Stimulated activated effector memory CD8-positive, alpha-beta T cell treated with anti-CD3 and anti-CD28 coated beads, Interleukin-12 subunit alpha, Interleukin-12 subunit beta, amount 100 ng/mL, for 72 hours (primary cell): Measurements from ENCODE around the gene TNFRSF18.

Experiments used
- ATAC-seq: fragments of 150-1000 bp; cut with Tn5 transposase; 2 replicates; pipeline ENCODE4 v1.10.0; 2021
- DNase-seq, 2 donors: peaks; one replicate each; pipeline ENCODE4 v3.0.0; 2021 to 2022; ENCODE audit warnings: low spot score in 2 of 2
- H3K27ac Mint-ChIP-seq: one replicate; pipeline ENCODE4 v1.8.0; 2022; ENCODE audit warnings: mild to moderate bottlenecking, mixed read lengths
- H3K36me3 Mint-ChIP-seq: one replicate; pipeline ENCODE4 v1.8.0; 2022; ENCODE audit warnings: mild to moderate bottlenecking, mixed read lengths
- H3K4me1 Mint-ChIP-seq: one replicate; pipeline ENCODE4 v1.8.0; 2022; ENCODE audit warnings: mixed read lengths
- H3K4me3 Mint-ChIP-seq: one replicate; pipeline ENCODE4 v1.8.0; 2022; ENCODE audit warnings: mild to moderate bottlenecking, mixed read lengths
- H3K9me3 Mint-ChIP-seq: one replicate; pipeline ENCODE4 v1.8.0; 2022; ENCODE audit warnings: mixed read lengths

Gene TNFRSF18

DNA sequence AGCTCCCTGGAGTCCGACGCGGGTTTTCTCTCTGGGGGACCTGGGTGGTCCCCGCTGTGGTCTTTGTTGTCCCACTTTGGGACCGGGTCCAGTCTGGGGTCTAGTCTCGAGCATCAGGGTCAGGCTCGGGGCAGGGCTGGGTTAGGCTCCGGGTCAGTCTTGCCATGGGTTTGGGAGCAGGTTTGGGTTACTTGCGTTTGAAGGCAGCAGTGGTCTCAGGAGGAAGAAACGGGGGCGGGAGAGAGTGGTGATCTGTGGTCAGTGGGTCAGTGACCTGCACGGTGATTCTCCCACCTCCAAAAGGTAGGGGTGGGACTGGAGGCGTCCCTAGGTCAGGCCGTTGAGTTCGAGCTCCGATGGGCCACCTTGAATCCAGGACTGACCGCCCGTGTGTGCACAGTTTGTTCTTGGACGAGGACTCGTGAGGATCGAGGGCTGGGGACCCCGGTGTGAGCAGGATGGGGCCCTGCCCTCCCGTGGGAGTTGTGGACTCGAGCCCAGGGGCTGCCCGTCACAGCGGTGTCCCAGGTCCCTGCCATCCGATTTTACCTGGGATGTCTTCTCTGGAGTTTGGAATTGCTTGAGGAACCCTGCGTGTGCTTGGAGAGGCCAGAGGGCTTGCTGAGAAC lies 27.9 kb upstream of the TNFRSF18 start:
- H3K27ac Mint-ChIP-seq: no peak overlapping the region
- no peak for DNase-seq
- H3K36me3 Mint-ChIP-seq: peaks cover 44% of the 10 kb centered on the region
- H3K9me3 Mint-ChIP-seq: no peaks in the 10 kb centered on the region
- ATAC-seq: no peak
- H3K4me1 Mint-ChIP-seq: peaks cover 33% of the 10 kb centered on the region
- H3K4me3 Mint-ChIP-seq: peak overlapping the region; percentile 61

DNA sequence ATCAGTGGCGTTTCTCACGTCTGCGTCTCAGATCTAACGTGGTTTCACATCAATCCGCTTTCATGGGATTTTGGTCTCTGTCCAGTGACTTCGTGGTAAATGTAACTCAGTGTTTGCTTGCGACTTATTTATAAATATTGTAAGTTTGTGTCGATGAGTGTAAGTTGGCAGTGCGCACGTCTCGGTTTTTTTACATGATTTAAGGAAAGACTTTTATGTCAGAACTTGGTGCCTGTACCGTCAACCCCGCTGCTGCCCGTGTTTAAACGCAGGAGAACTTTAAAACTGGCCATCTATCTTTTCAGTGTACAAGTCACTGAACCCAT lies 27.1 kb upstream of the TNFRSF18 start:
- Mint-ChIP-seq H3K4me1 (peaks cover 35% of the 10 kb centered on the region), H3K36me3 (peaks cover 51% of the 10 kb centered on the region), H3K4me3 (peak overlapping the region; percentile 61), H3K27ac (peak overlapping the region; percentile 74), H3K9me3 (no peaks in the 10 kb centered on the region)
- ATAC-seq (no peak), DNase-seq (no peak)

DNA sequence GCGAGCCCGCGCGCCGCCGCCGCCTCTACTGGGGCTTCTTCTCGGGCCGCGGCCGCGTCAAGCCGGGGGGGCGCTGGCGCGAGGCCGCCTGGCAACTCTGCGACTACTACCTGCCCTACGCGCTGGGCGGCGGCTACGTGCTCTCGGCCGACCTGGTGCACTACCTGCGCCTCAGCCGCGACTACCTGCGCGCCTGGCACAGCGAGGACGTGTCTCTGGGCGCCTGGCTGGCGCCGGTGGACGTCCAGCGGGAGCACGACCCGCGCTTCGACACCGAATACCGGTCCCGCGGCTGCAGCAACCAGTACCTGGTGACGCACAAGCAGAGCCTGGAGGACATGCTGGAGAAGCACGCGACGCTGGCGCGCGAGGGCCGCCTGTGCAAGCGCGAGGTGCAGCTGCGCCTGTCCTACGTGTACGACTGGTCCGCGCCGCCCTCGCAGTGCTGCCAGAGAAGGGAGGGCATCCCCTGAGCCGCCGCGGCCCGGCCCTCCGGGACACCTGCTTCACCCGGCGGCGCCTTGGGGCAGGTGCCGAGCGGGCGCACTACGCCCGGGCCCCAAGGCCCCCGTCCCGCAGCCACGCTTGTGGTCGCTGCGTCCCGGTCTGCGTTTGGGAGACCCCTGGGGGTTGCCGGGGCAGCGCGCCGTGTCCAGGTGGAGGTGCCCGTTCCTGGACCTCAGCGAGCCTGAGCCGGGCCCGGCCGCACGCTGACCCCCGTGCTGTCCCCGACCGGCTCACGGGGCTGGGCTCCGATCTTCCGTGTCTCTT lies 26.6 kb upstream of the TNFRSF18 start:
- no peak for ATAC-seq
- H3K4me1 Mint-ChIP-seq: peaks cover 35% of the 10 kb centered on the region
- peak overlapping the region; percentile 74 for H3K27ac Mint-ChIP-seq
- H3K9me3 Mint-ChIP-seq: no peaks in the 10 kb centered on the region
- H3K4me3 Mint-ChIP-seq: peak overlapping the region; percentile 61
- no peak for DNase-seq
- peaks cover 57% of the 10 kb centered on the region for H3K36me3 Mint-ChIP-seq

- Mint-ChIP-seq H3K9me3 (no peaks in the 10 kb centered on the region), H3K36me3 (peaks cover 63% of the 10 kb centered on the region), H3K4me3 (peak within 1 kb of the TSS; percentile 87), H3K27ac (peak within 1 kb of the TSS; percentile 94), H3K4me1 (peaks cover 35% of the 10 kb centered on the region)
- ATAC-seq: no peak
- DNase-seq: no peak
These were observed 25.9 kb upstream of the TNFRSF18 start, which contains the start of gene B3GALT6 for GRCh38 chr1:1232208-1232795. Gene B3GALT6 (plus strand): TSS chr1:1232237. CDS start chr1:1232279, 42 bp downstream.

- H3K36me3 Mint-ChIP-seq: peaks cover 69% of the 10 kb centered on the region
- no peaks in the 10 kb centered on the region for H3K9me3 Mint-ChIP-seq
- H3K27ac Mint-ChIP-seq: peak within 1 kb of the TSS; percentile 94
- peak; percentile 95 for ATAC-seq
- peak; percentile 92 to 97 for DNase-seq
- peak within 1 kb of the TSS; percentile 87 for H3K4me3 Mint-ChIP-seq
- peaks cover 35% of the 10 kb centered on the region for H3K4me1 Mint-ChIP-seq
These were observed 25.2 kb upstream of the TNFRSF18 start, which contains the start of gene SDF4 for GRCh38 chr1:1231400-1232207. Gene SDF4 (minus strand): TSS chr1:1232001. CDS start chr1:1228772, 3,229 bp downstream.

- ATAC-seq: no peak
- DNase-seq: no peak
- H3K4me3 Mint-ChIP-seq: peak overlapping the region; percentile 87
- peak overlapping the region; percentile 94 for H3K27ac Mint-ChIP-seq
- no peaks in the 10 kb centered on the region for H3K9me3 Mint-ChIP-seq
- peaks cover 37% of the 10 kb centered on the region for H3K4me1 Mint-ChIP-seq
- H3K36me3 Mint-ChIP-seq: peaks cover 76% of the 10 kb centered on the region
These were observed 24.4 kb upstream of the TNFRSF18 start for GRCh38 chr1:1230656-1231399.

DNA sequence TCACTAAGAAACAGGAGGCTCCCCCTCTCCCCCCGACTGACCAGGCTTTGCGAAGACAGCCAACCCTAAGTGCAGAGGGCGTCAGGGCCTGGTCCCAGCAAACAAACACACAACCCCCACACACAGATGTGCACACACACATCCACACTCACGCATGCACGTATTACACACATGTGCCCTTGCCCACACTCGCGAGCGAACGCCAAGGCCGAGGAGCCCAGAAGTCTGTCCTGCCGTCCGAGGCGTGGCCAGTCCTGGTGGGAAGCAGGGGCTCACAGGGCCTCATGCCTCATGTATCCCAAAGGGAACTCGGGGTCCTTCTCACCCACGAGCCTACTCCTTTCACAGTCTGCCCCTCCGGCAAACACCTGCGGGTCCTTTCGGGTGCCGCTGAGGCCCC lies 23.4 kb upstream of the TNFRSF18 start:
- Mint-ChIP-seq H3K4me1 (peaks cover 45% of the 10 kb centered on the region), H3K9me3 (no peaks in the 10 kb centered on the region), H3K4me3 (peak overlapping the region; percentile 87), H3K36me3 (peaks cover 77% of the 10 kb centered on the region), H3K27ac (peak overlapping the region; percentile 94)
- ATAC-seq (no peak), DNase-seq (no peak)

DNA sequence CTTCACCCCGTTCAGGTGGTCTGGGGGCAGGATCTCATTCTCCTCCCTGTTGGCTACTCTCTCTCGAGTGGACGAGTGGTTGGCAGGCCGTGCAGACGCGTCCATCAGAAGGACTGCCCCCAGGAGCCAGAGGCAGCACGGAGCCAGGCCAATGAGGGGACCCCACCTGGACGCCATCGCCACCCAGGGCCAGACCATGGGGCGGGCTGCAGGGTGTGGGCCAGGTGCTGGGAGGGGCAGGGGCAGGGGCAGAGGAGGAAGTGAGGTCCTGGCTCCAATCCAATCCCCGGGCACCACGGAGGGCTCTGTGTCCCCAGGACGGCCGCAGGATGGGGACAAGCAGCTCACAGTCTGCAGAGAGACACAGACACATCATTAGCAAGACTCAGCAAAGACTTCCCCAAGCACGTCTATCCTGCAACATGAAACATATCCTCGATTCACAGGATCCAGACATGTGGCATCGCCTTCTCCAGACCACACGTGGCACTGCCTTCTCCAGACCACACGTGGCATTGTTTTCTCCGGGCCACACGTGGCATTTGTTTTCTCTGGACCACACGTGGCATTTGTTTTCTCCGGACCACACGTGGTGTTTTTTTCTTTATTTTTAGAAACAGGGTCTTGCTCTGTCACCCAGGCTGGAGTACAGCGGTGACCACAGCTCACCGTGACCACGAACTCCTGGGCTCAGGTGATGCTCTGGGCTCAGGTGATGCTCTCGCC lies 22.4 kb upstream of the TNFRSF18 start:
- H3K36me3 Mint-ChIP-seq: peaks cover 76% of the 10 kb centered on the region
- no peak overlapping the region for H3K4me3 Mint-ChIP-seq
- no peaks in the 10 kb centered on the region for H3K9me3 Mint-ChIP-seq
- H3K27ac Mint-ChIP-seq: no peak overlapping the region
- no peak for DNase-seq
- no peak for ATAC-seq
- H3K4me1 Mint-ChIP-seq: peaks cover 39% of the 10 kb centered on the region

DNA sequence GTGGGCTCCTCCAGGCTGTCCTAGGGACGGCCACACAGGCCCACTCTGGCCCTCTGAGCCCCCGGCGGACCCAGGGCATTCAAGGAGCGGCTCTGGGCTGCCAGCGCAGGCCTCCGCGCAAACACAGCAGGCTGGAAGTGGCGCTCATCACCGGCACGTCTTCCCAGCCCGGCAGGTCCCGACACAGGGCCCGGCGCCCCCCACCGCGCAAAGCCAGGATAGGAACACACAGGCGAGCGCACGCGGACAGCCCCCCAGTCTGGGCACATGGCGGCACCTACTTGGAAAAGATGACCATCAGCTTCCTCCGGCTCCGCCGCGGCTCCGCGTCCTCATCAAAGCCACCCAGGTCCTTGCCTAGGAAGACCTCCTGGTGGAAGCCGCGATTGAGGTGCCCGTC lies 21.8 kb upstream of the TNFRSF18 start:
- Mint-ChIP-seq H3K27ac (no peak overlapping the region), H3K4me3 (no peak overlapping the region), H3K4me1 (peaks cover 36% of the 10 kb centered on the region), H3K9me3 (no peaks in the 10 kb centered on the region), H3K36me3 (peaks cover 76% of the 10 kb centered on the region)
- no peak for ATAC-seq
- DNase-seq: no peak

DNA sequence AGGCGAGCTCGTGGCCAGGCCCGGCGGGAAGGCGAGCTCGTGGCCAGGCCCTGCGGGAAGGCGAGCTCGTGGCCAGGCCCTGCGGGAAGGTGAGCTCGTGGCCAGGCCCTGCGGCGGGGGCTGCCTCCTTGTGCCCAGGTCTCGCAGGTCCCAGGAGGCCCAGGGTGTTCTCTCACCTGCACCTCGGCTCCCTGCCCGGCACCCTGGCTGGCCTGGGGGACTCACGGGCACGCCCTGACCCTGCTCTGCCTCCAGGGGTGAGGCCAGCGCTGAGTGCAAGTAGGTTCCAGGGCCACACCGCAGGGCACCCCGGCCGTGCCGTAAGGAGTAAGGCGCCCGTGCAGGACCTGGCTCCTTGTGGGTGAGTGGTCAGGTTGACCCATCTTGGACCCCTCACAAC lies 21.0 kb upstream of the TNFRSF18 start:
- ATAC-seq (no peak), DNase-seq (no peak)
- no peaks in the 10 kb centered on the region for H3K9me3 Mint-ChIP-seq
- peaks cover 42% of the 10 kb centered on the region for H3K4me1 Mint-ChIP-seq
- peaks cover 84% of the 10 kb centered on the region for H3K36me3 Mint-ChIP-seq
- H3K4me3 Mint-ChIP-seq: no peak overlapping the region
- H3K27ac Mint-ChIP-seq: no peak overlapping the region

DNA sequence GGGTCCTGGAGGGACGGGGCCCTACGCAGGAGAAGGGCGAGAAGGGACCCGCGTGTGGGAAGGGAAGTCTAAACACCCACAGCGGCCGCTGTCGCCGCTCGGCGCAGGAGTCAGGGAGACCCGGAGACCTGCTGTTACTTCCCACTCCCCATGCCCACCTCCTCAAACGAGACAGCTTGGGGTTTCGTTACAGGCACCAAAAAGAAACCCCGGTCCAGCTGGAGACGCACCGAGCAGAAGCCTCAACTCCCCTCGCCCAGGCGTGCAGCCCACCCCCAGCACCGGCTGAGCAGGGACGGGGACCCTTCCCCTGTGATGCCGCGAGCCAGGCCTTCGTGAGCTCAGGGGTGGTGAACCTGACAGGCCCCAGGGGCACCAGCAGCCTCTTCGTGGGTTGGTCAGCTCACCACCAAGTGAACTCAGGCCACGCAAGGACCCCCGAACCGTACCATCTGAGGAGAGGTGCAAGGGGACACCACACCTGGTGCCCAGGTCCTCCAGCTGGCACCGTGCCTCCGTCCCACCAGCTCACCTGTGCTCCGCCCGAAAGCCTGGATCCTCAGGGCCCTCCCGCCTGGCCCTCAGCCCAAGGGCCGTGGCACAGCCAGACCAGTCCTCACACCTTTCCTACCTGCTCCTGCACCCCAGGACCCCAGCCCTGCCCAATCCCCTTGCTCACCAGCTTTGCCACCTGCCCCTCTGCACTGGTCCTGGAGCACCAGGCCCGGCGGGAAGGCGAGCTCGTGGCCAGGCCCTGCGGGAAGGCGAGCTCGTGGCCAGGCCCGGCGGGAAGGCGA lies 20.4 kb upstream of the TNFRSF18 start:
- Mint-ChIP-seq H3K36me3 (peaks cover 91% of the 10 kb centered on the region), H3K4me1 (peaks cover 42% of the 10 kb centered on the region), H3K9me3 (no peaks in the 10 kb centered on the region)

DNA sequence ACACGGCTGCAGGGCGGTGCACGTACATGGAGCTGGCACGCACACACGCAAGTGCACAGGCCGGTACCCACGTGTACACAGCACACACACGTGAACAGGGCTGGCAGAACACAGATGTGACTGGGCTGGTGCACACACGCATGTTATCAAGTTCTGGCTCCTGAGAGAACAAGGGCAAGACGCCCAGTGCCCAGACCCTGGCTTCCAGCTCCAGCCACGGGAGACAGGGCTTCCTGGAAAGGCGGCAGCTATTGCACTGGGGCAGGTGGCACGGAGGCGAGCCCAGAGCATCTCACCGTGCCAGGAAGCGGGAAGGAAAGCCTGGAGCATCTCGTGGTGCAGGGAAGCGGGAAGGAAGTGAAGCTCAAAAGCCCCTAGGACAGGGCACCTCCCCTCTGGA lies 19.5 kb upstream of the TNFRSF18 start:
- Mint-ChIP-seq H3K9me3 (no peaks in the 10 kb centered on the region), H3K4me3 (no peak overlapping the region), H3K36me3 (peaks cover 92% of the 10 kb centered on the region), H3K27ac (no peak overlapping the region), H3K4me1 (peaks cover 43% of the 10 kb centered on the region)
- no peak for DNase-seq
- ATAC-seq: no peak

More for the DNA sequence above, 20.4 kb upstream of the TNFRSF18 start:
- ATAC-seq (no peak), DNase-seq (no peak)
- no peak overlapping the region for H3K4me3 Mint-ChIP-seq
- no peak overlapping the region for H3K27ac Mint-ChIP-seq

DNA sequence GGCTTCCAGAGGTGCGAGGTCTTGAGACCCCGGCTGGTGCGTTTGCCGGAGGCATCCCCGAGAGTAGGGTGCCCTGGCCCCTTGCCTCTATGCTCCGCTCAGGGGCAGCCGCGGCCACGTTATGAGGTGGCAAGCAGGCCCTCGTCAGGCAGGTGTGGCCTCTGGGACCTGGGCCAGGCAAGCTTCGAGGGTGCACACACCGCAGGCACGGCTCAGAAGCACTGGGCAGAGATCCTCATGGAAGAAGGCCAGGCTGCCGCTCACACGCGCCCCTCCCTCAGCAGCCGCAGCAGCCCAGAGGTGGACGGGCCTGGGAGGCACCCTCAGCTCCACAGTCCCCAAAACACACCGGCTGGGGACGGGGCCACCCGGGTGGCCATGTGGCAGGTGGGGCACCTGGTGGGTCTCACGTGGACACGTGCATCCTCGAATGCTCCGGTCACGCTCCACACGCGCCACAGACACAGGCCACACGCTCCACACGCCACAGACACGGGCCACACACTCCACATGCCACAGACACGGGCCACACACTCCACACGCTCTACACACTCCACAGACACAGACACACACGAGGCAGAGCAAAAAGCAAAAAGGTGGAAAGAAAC lies 18.9 kb upstream of the TNFRSF18 start:
- Mint-ChIP-seq H3K27ac (no peak overlapping the region), H3K4me3 (no peak overlapping the region), H3K4me1 (peaks cover 43% of the 10 kb centered on the region), H3K9me3 (no peaks in the 10 kb centered on the region), H3K36me3 (peaks cover 92% of the 10 kb centered on the region)
- DNase-seq (no peak), ATAC-seq (no peak)
